ENCODE data around the gene NLGN1.

GRCh38 chr3:173875790-173876189, 478.2 kb downstream of the NLGN1 start:
- no peak for TF ChIP-seq PBX3 (IDR thresholded peaks at IDR 0.05)
- no peak for TF ChIP-seq CTCF (IDR thresholded peaks at IDR 0.05)
- no peak for TF ChIP-seq CEBPB (IDR thresholded peaks at IDR 0.05)
- TF ChIP-seq, protein P1, sequence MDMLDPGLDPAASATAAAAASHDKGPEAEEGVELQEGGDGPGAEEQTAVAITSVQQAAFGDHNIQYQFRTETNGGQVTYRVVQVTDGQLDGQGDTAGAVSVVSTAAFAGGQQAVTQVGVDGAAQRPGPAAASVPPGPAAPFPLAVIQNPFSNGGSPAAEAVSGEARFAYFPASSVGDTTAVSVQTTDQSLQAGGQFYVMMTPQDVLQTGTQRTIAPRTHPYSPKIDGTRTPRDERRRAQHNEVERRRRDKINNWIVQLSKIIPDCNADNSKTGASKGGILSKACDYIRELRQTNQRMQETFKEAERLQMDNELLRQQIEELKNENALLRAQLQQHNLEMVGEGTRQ (IDR thresholded peaks at IDR 0.05), result no peak
- TF ChIP-seq SMC3 (IDR thresholded peaks at IDR 0.05), result no peak
- no peak for TF ChIP-seq SREBF2 (IDR thresholded peaks at IDR 0.05)
- TF ChIP-seq TP53 (CRISPR knock-in tag; IDR thresholded peaks at IDR 0.05), result no peak
- TF ChIP-seq ZNF302 (CRISPR knock-in tag; IDR thresholded peaks at IDR 0.05), result no peak
- TF ChIP-seq CHD2 (IDR thresholded peaks at IDR 0.05; ENCODE audit: low read length, partially characterized antibody), result no peak
- TF ChIP-seq, protein P2, sequence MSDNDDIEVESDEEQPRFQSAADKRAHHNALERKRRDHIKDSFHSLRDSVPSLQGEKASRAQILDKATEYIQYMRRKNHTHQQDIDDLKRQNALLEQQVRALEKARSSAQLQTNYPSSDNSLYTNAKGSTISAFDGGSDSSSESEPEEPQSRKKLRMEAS (IDR thresholded peaks at IDR 0.05), result no peak
- no peak for TF ChIP-seq EP300 (IDR thresholded peaks at IDR 0.05)
- no peak for TF ChIP-seq MYC (IDR thresholded peaks at IDR 0.05; ENCODE audit: borderline replicate concordance, low read length)
